ENCODE results near the gene TBC1D17. TPM values are rescaled to one million over a fixed set of nuclear protein-coding genes. Genes with fewer than 3 reads are reported as not detected.

TBC1D17 gene
- total RNA-seq, 1 experiment from 2014 or later = 9.5 TPM

DNA sequence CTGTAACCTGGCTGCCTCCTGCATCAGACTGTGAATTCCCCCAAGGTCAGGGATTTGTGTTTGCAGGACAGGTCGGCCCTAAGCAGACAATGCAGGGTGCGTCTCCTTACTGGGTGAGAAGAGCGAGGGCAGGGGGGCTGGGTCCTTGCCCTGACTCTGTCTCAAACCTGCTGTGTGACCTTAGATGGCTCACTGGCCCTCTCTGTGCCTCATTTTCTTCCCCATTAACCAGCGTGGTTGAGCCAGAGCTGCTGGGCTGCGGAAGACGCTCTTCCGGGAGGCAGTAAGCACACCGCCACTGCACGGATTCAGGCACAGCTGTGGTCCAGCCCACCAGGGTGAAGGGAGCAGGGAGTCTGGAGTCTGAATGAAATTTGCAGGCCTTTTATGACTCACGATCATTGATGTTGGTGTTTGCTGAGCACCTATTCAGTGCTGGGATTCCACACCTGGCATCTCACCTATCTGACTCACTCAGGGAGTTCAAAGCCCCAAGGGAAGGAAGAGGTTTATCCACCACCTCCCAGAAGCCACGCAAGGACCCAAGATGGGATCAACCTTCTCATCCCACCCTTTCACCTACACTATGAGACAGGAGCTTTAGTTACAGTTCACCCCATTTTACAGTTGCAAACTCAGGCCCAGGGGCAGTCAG is 2.9 kb upstream of the TBC1D17 start:
- DNase-seq (ENCODE audit: extremely low read depth, low read depth) = no peak

DNA sequence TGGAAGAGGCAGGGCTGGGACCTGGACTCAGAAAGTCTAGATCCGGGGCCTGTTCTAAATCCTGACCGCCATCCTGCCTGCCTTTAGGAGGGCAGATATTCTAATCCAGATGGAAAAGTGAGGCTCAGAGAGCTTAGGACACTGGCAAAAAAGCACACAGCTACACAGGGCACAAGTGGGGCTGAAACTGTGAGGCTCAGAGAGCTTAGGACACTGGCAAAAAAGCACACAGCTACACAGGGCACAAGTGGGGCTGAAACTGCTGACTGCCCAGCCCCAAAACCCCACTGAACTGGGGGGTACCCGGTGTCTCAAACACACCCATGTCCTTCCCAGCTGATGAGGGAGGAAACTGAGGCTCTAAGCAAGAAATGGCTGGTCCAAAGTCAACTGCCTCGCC is 2.3 kb upstream of the TBC1D17 start:
- DNase-seq (ENCODE audit: extremely low read depth, low read depth) = no peak

GRCh38 chr19:49875857-49876421 is 1.6 kb upstream of the TBC1D17 start:
- no peak for DNase-seq (ENCODE audit: extremely low read depth, low read depth)

GRCh38 chr19:49876422-49877019 is 981 bp upstream of the TBC1D17 start:
- peak; percentile 95 for DNase-seq (ENCODE audit: extremely low read depth, low read depth)

GRCh38 chr19:49877879-49878743 is 609 bp downstream of the TBC1D17 start:
- DNase-seq (ENCODE audit: extremely low read depth, low read depth) = peak; percentile 92

DNA sequence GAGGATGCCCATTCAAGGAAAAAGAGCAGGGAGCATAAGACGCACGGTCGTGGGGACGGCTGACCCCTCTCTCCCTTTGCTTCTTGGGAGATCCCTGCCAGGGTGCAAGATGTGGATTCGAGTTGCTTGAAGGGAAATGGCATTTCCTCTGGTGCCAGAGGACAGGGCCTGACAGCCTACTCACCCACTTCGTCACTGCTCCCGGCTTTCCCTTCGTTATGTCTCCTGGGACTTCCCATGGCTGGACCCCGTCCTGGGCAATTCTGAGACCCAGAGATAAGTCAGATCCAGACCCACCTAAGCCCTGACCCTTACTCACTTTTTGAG is 1.2 kb downstream of the TBC1D17 start:
- DNase-seq (ENCODE audit: extremely low read depth, low read depth) = no peak

GRCh38 chr19:49879243-49879963 is 1.9 kb downstream of the TBC1D17 start:
- no peak for DNase-seq (ENCODE audit: extremely low read depth, low read depth)

- DNase-seq (ENCODE audit: extremely low read depth, low read depth) = no peak
Measured at GRCh38 chr19:49880162-49880869, 2.8 kb downstream of the TBC1D17 start.

DNA sequence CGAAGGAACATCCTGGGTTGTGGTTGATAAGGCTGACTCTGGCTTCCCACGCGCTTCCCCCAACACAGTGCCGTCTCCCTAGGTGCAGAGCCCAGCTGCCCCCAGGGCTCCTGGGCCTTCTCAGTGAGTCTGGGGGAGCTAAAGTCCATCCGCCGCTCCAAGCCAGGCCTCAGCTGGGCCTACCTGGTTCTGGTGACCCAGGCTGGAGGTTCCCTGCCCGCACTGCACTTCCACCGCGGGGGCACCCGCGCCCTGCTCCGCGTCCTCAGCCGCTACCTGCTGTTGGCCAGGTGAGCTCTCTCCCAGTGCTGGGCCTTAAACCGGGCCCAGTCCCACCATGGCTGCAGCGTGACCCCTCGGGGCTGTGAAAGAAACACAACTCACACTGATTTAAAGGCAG is 3.7 kb downstream of the TBC1D17 start:
- DNase-seq (ENCODE audit: extremely low read depth, low read depth) = no peak

DNA sequence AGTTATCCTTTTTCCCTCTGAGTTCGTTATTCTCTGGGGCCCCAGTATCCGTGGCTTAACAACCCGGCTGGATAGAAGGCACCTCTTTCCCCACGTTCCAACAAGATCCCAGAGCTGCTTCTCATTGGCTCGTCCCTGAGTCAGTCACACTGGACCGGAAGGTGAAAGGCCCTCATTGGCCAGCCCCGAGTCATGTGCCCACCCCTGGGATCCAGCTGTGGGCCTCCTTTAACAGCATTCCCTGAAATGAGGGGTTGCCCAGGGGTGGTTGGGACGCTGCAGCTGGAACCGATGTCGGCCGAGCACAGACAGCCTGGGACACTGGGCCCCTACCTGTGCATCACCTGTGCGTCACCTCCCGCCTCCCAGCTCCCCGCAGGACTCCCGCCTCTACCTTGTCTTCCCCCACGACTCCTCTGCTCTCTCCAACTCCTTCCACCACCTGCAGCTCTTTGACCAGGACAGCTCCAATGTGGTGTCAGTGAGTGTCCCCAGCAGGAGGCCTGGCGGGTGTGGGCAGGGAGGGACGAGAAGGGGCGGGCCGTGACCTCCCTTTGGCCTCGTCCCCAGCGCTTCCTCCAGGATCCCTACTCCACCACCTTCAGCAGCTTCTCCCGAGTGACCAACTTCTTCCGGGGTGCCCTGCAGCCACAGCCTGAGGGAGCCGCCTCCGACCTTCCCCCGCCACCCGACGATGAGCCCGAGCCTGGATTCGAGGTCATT is 4.3 kb downstream of the TBC1D17 start:
- DNase-seq (ENCODE audit: extremely low read depth, low read depth) = no peak

- DNase-seq (ENCODE audit: extremely low read depth, low read depth) = no peak
Measured at GRCh38 chr19:49882643-49883042, 5.1 kb downstream of the TBC1D17 start.

DNA sequence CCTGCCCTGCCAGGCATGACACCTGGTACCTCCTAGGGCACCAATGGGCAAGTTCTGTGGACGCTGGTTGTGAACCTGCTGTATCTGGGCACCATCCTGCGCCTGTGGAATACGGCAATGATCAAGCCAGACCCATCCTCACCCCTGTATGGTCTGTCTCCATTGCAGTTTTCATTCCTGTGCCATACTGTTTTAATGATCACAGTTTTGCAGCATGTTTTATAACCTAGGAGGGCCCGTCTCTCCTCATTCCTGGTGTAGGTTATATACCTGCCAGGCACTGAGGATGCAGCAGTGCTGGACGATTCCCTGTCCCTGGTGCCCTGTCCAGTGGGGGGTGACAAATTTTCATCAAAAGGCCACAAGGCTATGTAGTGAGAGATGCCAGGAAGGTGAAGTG is 5.6 kb downstream of the TBC1D17 start:
- DNase-seq (ENCODE audit: extremely low read depth, low read depth) = no peak

DNA sequence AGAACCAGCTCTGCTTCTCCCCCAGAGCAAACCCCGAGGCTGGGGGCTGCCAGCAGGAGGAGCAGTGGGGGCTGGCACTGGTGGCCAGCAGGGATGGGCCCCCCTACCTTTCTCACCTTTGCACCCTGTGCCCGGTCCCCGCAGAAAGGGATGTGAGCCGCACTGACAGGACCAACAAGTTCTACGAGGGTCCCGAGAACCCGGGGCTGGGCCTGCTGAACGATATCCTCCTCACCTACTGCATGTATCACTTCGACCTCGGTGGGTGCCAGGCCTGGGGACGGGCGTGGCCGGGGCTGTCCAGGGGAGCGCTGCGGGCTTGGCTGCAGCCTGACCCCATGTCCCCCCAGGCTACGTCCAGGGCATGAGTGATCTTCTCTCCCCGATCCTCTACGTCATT is 6.6 kb downstream of the TBC1D17 start:
- DNase-seq (ENCODE audit: extremely low read depth, low read depth) = no peak

DNA sequence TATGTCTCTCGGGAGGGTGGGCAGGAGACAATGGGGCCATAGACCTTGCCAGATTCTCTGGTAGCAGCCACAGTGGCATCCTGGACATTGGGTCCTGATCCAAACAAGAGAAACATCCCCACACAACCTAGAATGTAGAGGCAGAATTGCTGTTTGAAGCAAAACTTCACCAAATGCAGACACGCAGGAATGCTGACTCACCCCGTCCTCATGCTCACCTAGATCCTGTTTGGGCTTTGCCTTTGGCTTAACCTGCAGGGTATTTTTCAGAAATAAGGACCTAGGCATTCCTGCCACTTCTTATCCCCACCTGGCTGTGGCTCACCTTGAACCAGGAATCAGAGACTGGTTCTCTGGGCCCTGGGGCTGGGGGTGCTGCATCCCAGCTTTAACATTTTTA is 7.3 kb downstream of the TBC1D17 start:
- no peak for DNase-seq (ENCODE audit: extremely low read depth, low read depth)

DNA sequence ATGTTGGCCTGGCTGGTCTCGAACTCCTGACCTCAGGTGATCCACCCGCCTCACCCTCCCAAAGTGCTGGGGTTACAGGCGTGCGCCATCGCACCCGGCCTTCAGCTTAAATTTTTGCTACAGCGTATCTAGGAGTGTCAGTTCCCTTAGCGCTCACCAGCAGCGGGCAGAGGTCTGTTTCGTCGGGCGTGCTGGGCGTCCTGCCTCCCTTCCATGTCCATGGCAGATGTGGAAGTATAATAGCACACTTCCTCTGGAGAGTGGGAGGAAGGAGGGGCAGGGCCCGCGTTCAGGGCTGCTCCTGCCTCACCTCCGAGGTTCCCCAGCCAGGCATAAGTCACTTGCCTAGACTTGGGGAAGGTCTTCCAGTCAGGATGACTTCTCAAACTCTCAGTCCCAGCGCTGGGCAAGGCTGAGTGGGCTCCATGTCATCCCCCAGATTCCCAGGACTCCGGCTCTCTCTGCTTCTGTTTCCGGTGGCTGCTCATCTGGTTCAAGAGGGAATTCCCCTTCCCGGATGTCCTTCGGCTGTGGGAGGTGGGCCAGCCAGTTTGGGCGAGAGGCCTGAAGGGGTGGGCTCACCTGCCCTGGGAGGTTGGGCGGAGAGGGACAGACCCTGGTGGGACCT is 9.6 kb downstream of the TBC1D17 start:
- no peak for DNase-seq (ENCODE audit: extremely low read depth, low read depth)

- DNase-seq (ENCODE audit: extremely low read depth, low read depth) = no peak
Measured at GRCh38 chr19:49887665-49888509, 10.4 kb downstream of the TBC1D17 start.

GRCh38 chr19:49888510-49888824 is 11.0 kb downstream of the TBC1D17 start:
- DNase-seq (ENCODE audit: extremely low read depth, low read depth) = no peak

DNA sequence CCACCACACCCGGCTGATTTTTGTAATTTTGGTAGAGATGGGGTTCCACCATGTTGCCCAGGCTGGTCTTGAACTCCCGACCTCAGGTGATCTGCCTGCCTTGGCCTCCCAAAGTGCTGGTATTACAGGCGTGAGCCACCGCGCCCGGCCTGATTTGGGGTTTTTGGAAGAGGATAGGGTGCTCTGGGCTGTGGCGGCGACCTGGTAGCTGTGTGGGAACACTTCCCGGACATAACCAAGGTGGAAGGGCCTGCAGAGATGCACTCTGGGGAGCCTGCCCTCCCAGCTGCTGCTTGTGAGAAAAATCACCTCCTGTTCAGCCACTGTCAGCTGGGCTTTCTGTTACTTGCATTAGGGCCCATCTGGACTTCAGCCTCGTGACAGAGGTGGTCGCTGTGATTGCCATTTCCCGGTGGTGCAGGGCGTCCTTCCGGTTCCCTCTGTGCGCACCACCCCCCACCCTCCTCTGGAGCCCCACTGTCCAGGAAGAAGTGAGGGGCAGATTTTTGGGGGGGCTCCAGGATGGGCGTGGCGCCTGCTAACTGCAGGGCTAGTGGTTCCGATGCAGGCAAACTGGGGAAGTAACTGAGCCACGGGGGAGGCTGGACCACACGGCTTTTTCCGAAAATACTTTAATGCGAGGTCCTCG is 11.7 kb downstream of the TBC1D17 start:
- DNase-seq (ENCODE audit: extremely low read depth, low read depth) = no peak

All from NCI-H460 (cell line).